NOMO-1 treated with DMSO at 0.1 percent for 48 hours (cell line): ENCODE results near the gene CCDC33.

Experiments
- DNase-seq: peaks from one replicate; lab custom pipeline; 2025; ENCODE audit not compliant: unreplicated experiment; lab: John Stamatoyannopoulos, UW

CCDC33 gene

GRCh38 chr15:74258456-74259291, 22.5 kb downstream of the CCDC33 start:
- no peak for DNase-seq

- no peak for DNase-seq
Observed at GRCh38 chr15:74259292-74259648, 23.1 kb downstream of the CCDC33 start.

- no peak for DNase-seq
Observed at GRCh38 chr15:74259821-74260607, 23.9 kb downstream of the CCDC33 start.

GRCh38 chr15:74261041-74261440, 24.9 kb downstream of the CCDC33 start:
- DNase-seq = no peak

GRCh38 chr15:74261685-74262084, 25.6 kb downstream of the CCDC33 start:
- no peak for DNase-seq

- no peak for DNase-seq
Observed at GRCh38 chr15:74262151-74262550, 26.0 kb downstream of the CCDC33 start.

- no peak for DNase-seq
Observed at GRCh38 chr15:74262625-74263024, 26.5 kb downstream of the CCDC33 start.

GRCh38 chr15:74263466-74263865, 27.3 kb downstream of the CCDC33 start:
- DNase-seq = no peak

- DNase-seq = no peak
Observed at GRCh38 chr15:74264081-74264501, 28.0 kb downstream of the CCDC33 start.

- no peak for DNase-seq
Observed at GRCh38 chr15:74265046-74265639, 29.0 kb downstream of the CCDC33 start.

GRCh38 chr15:74268020-74268419, 31.9 kb downstream of the CCDC33 start:
- no peak for DNase-seq

GRCh38 chr15:74269362-74270035, 33.4 kb downstream of the CCDC33 start:
- no peak for DNase-seq

GRCh38 chr15:74270155-74270554, 34.0 kb downstream of the CCDC33 start:
- DNase-seq = no peak

- DNase-seq = no peak
Observed at GRCh38 chr15:74270854-74271520, 34.9 kb downstream of the CCDC33 start.

GRCh38 chr15:74272812-74273211, 36.7 kb downstream of the CCDC33 start:
- no peak for DNase-seq

- DNase-seq = no peak
Observed at GRCh38 chr15:74274470-74275038, 38.4 kb downstream of the CCDC33 start.

- DNase-seq = no peak
Observed at GRCh38 chr15:74275957-74276356, 39.8 kb downstream of the CCDC33 start.

- DNase-seq = no peak
Observed at GRCh38 chr15:74276560-74276959, 40.4 kb downstream of the CCDC33 start.

GRCh38 chr15:74277242-74277810, 41.2 kb downstream of the CCDC33 start:
- DNase-seq = no peak

- no peak for DNase-seq
Observed at GRCh38 chr15:74278207-74278606, 42.1 kb downstream of the CCDC33 start.
